ENCODE measurements around the gene B3GAT3. TPM values are rescaled to one million over a fixed set of nuclear protein-coding genes. Genes with fewer than 3 reads are reported as not detected.
"Not testable (repeated sequence)": the region's sequence is repeated elsewhere in the genome, so short reads cannot be mapped to it uniquely, and the experiment has no call there.

B3GAT3 gene
- total and polyA plus RNA-seq, 4 experiments from 2014 or later = 37.9 to 74.3 (median 57.3) TPM

GRCh38 chr11:62591448-62592145 lies 30.2 kb downstream of the B3GAT3 start, which contains the start of gene TUT1:
Gene TUT1 (minus strand): TSS chr11:62591523. CDS start chr11:62591485, 38 bp downstream.
- peaks cover 47% of the 10 kb centered on the region for H3K36me3 ChIP-seq (ENCODE audit: insufficient read depth, low read length)
- intact Hi-C loops (cut with micrococcal nuclease) = loop anchor here (1.0 to 5.0 kb wide), 11 partner anchors 8 to 289 kb away; partner anchors contain the start of genes C11orf98, CSKMT, EML3 and GANAB
- Mint-ChIP-seq H3K27ac (peak within 1 kb of the TSS; percentile 87 to 98 (median 98)), H3K36me3 (peaks cover 31 to 58% of the 10 kb centered on the region in 2 donors), H3K9me3 (peaks cover 0 to 8% (median 0%) of the 10 kb centered on the region in 8 donors), H3K4me3 (peak within 1 kb of the TSS; percentile 89 to 98 (median 95)), H3K4me1 (peaks cover 26 to 69% (median 44%) of the 10 kb centered on the region in 4 donors), H3K27me3 (no peaks in the 10 kb centered on the region)
- H3K27ac ChIP-seq (ENCODE audit: low read depth, low read length) = peak within 1 kb of the TSS; percentile 87
- H3K27me3 ChIP-seq (ENCODE audit: insufficient read depth, low read length) = no peaks in the 10 kb centered on the region
- peaks cover 43% of the 10 kb centered on the region for H3K4me1 ChIP-seq (ENCODE audit: insufficient read depth, low read length)
- peak; percentile 96 to 98 (median 98) for DNase-seq
- H3K4me3 ChIP-seq (ENCODE audit: low read length in 2 of 2) = peak within 1 kb of the TSS; percentile 69 to 87
- ChIA-PET POLR2A (ENCODE audit: partially characterized antibody) (interaction anchor here (0.6 to 12.0 kb wide), 66 partner anchors 9 to 1680 kb away, joined by 3 to 494 read pairs (median 6); partner anchors contain the start of genes AHNAK, B3GAT3, BSCL2 and C11orf98), CTCF (ENCODE audit: partially characterized antibody) (interaction anchor here (0.7 to 6.3 kb wide), 44 partner anchors 8 to 289 kb away, joined by 3 to 86 read pairs (median 5); partner anchors contain the start of genes B3GAT3, C11orf98, CSKMT and EEF1G)
- H3K9me3 ChIP-seq (ENCODE audit: control insufficient read depth in 1 of 2, low read length in 2 of 2) = no peaks in the 10 kb centered on the region

- H3K36me3 ChIP-seq (ENCODE audit: insufficient read depth, low read length) = peaks cover 30% of the 10 kb centered on the region
- no peak overlapping the region for H3K27ac ChIP-seq (ENCODE audit: low read depth, low read length)
- no peaks in the 10 kb centered on the region for H3K9me3 ChIP-seq (ENCODE audit: control insufficient read depth in 1 of 2, low read length in 2 of 2)
- no peaks in the 10 kb centered on the region for H3K27me3 Mint-ChIP-seq
- no peak for DNase-seq
- ChIA-PET CTCF (ENCODE audit: partially characterized antibody) (interaction anchor here (0.6 to 1.5 kb wide), 6 partner anchors 8 to 194 kb away, joined by 3 to 7 read pairs (median 4); partner anchors contain the start of gene EEF1G), POLR2A (ENCODE audit: partially characterized antibody) (interaction anchor here (1.0 to 4.3 kb wide), 8 partner anchors 10 to 251 kb away, joined by 3 to 99 read pairs (median 5); partner anchors contain the start of genes BSCL2, C11orf98, CSKMT and EEF1G)
- no peak overlapping the region for H3K4me3 ChIP-seq (ENCODE audit: low read length in 2 of 2)
- peaks cover 41% of the 10 kb centered on the region for H3K4me1 ChIP-seq (ENCODE audit: insufficient read depth, low read length)
- H3K27me3 ChIP-seq (ENCODE audit: insufficient read depth, low read length) = no peaks in the 10 kb centered on the region
- peaks cover 23 to 49% (median 35%) of the 10 kb centered on the region in 4 donors for H3K4me1 Mint-ChIP-seq
- intact Hi-C loops (cut with micrococcal nuclease) = no loop called here
- peaks cover 0 to 8% (median 0%) of the 10 kb centered on the region in 8 donors for H3K9me3 Mint-ChIP-seq
- peak overlapping the region in 5 of 7 donors; percentile 15 to 87 (median 60) for H3K27ac Mint-ChIP-seq
- H3K4me3 Mint-ChIP-seq = peak overlapping the region in 3 of 8 donors; percentile 9 to 49 (median 48)
- peaks cover 11 to 40% of the 10 kb centered on the region in 2 donors for H3K36me3 Mint-ChIP-seq
Measured at GRCh38 chr11:62588966-62589637, 32.7 kb downstream of the B3GAT3 start.

- H3K27me3 ChIP-seq (ENCODE audit: insufficient read depth, low read length); H3K4me3 Mint-ChIP-seq; H3K9me3 ChIP-seq (ENCODE audit: control insufficient read depth in 1 of 2, low read length in 2 of 2); H3K4me3 ChIP-seq (ENCODE audit: low read length in 2 of 2); H3K9me3 Mint-ChIP-seq; intact Hi-C loops (cut with micrococcal nuclease); H3K27ac ChIP-seq (ENCODE audit: low read depth, low read length); H3K27me3 Mint-ChIP-seq; DNase-seq: not testable (repeated sequence)
- ChIA-PET POLR2A (ENCODE audit: partially characterized antibody) (interaction anchor here (1.2 kb wide), 1 partner anchor 80 kb away, joined by 3 read pairs; the partner anchor contains the start of genes C11orf98 and CSKMT), CTCF (ENCODE audit: partially characterized antibody) (interaction anchor here (1.4 kb wide), 1 partner anchor 109 kb away, joined by 4 read pairs; no protein-coding TSS in a partner anchor)
- peaks cover 8 to 19% (median 14%) of the 10 kb centered on the region in 4 donors for H3K4me1 Mint-ChIP-seq
- Histone ChIP-seq H3K4me1 (ENCODE audit: insufficient read depth, low read length) (peaks cover 12% of the 10 kb centered on the region), H3K36me3 (ENCODE audit: insufficient read depth, low read length) (peaks cover 44% of the 10 kb centered on the region)
- peak overlapping the region in 1 of 7 donors; percentile 24 for H3K27ac Mint-ChIP-seq
- H3K36me3 Mint-ChIP-seq = peaks cover 11 to 28% of the 10 kb centered on the region in 2 donors
Measured at GRCh38 chr11:62585356-62585755, 36.4 kb downstream of the B3GAT3 start.

- peaks cover 14 to 29% of the 10 kb centered on the region in 2 donors for H3K36me3 Mint-ChIP-seq
- H3K4me1 Mint-ChIP-seq; H3K27me3 ChIP-seq (ENCODE audit: insufficient read depth, low read length); DNase-seq; H3K4me3 ChIP-seq (ENCODE audit: low read length in 2 of 2); H3K4me3 Mint-ChIP-seq; H3K9me3 ChIP-seq (ENCODE audit: control insufficient read depth in 1 of 2, low read length in 2 of 2); H3K4me1 ChIP-seq (ENCODE audit: insufficient read depth, low read length); intact Hi-C loops (cut with micrococcal nuclease); H3K27me3 Mint-ChIP-seq; H3K9me3 Mint-ChIP-seq; H3K27ac Mint-ChIP-seq; H3K27ac ChIP-seq (ENCODE audit: low read depth, low read length): not testable (repeated sequence)
- H3K36me3 ChIP-seq (ENCODE audit: insufficient read depth, low read length) = peaks cover 41% of the 10 kb centered on the region
- ChIA-PET POLR2A (ENCODE audit: partially characterized antibody) (interaction anchor here (2.1 kb wide), 1 partner anchor 10 kb away, joined by 9 read pairs; the partner anchor contains the start of gene TUT1), CTCF (ENCODE audit: partially characterized antibody) (interaction anchor here (1.2 to 1.4 kb wide), 3 partner anchors 10 to 242 kb away, joined by 3 to 4 read pairs (median 4); no protein-coding TSS in a partner anchor)
Measured at GRCh38 chr11:62581735-62582134, 40.1 kb downstream of the B3GAT3 start.

- intact Hi-C loops (cut with micrococcal nuclease) = no loop called here
- H3K27ac Mint-ChIP-seq = peak overlapping the region in 2 of 7 donors; percentile 57 to 60
- no peak overlapping the region for H3K27ac ChIP-seq (ENCODE audit: low read depth, low read length)
- H3K4me3 ChIP-seq (ENCODE audit: low read length in 2 of 2) = no peak overlapping the region
- H3K36me3 Mint-ChIP-seq = peaks cover 18 to 31% of the 10 kb centered on the region in 2 donors
- no peak overlapping the region for H3K4me3 Mint-ChIP-seq
- H3K4me1 ChIP-seq (ENCODE audit: insufficient read depth, low read length) = no peaks in the 10 kb centered on the region
- H3K9me3 Mint-ChIP-seq = no peaks in the 10 kb centered on the region
- ChIA-PET CTCF (ENCODE audit: partially characterized antibody) (interaction anchor here (0.6 to 1.4 kb wide), 3 partner anchors 8 to 29 kb away, joined by 3 to 4 read pairs (median 3); no protein-coding TSS in a partner anchor), POLR2A (ENCODE audit: partially characterized antibody) (no interaction called here)
- no peaks in the 10 kb centered on the region for H3K27me3 Mint-ChIP-seq
- no peak for DNase-seq
- H3K4me1 Mint-ChIP-seq = peaks cover 0 to 7% (median 6%) of the 10 kb centered on the region in 4 donors
- no peaks in the 10 kb centered on the region for H3K9me3 ChIP-seq (ENCODE audit: control insufficient read depth in 1 of 2, low read length in 2 of 2)
- H3K36me3 ChIP-seq (ENCODE audit: insufficient read depth, low read length) = peaks cover 45% of the 10 kb centered on the region
- no peaks in the 10 kb centered on the region for H3K27me3 ChIP-seq (ENCODE audit: insufficient read depth, low read length)
Measured at GRCh38 chr11:62580959-62581715, 40.6 kb downstream of the B3GAT3 start.

GRCh38 chr11:62579252-62579651 lies 42.5 kb downstream of the B3GAT3 start:
- Mint-ChIP-seq H3K9me3 (no peaks in the 10 kb centered on the region), H3K4me1 (peaks cover 9 to 19% (median 13%) of the 10 kb centered on the region in 4 donors), H3K27me3 (no peaks in the 10 kb centered on the region), H3K36me3 (peaks cover 18 to 38% of the 10 kb centered on the region in 2 donors), H3K4me3 (no peak overlapping the region), H3K27ac (no peak overlapping the region)
- Histone ChIP-seq H3K27ac (ENCODE audit: low read depth, low read length) (no peak overlapping the region), H3K9me3 (ENCODE audit: control insufficient read depth in 1 of 2, low read length in 2 of 2) (no peaks in the 10 kb centered on the region), H3K36me3 (ENCODE audit: insufficient read depth, low read length) (peaks cover 40% of the 10 kb centered on the region), H3K27me3 (ENCODE audit: insufficient read depth, low read length) (no peaks in the 10 kb centered on the region), H3K4me3 (ENCODE audit: low read length in 2 of 2) (no peak overlapping the region), H3K4me1 (ENCODE audit: insufficient read depth, low read length) (peaks cover 11% of the 10 kb centered on the region)
- CTCF ChIA-PET (ENCODE audit: partially characterized antibody) = interaction anchor here (1.2 to 1.6 kb wide), 3 partner anchors 12 to 155 kb away, joined by 3 to 6 read pairs (median 3); partner anchors contain the start of gene TUT1
- DNase-seq = no peak
- POLR2A ChIA-PET (ENCODE audit: partially characterized antibody) = interaction anchor here (1.0 to 3.2 kb wide), 3 partner anchors 12 to 130 kb away, joined by 3 to 15 read pairs (median 6); partner anchors contain the start of genes C11orf98, CSKMT and TUT1
- intact Hi-C loops (cut with micrococcal nuclease) = no loop called here

Data from CD4-positive, alpha-beta memory T cell (primary cell).